Measurements from ENCODE around the gene DYNLT2B.
A peak's percentile ranks its signal among the peaks of the same experiment; 100 is the strongest.
"Not testable (repeated sequence)": the region's sequence is repeated elsewhere in the genome, so short reads cannot be mapped to it uniquely, and the experiment has no call there.

Gene DYNLT2B

GRCh38 chr3:196317687-196318467 is at the start of gene DYNLT2B:
Gene DYNLT2B, minus strand, starts transcription at chr3:196318240. Its CDS starts 88 bp downstream, at chr3:196318152.
- TF ChIP-seq ZFX (IDR thresholded peaks at IDR 0.05) (peak; percentile 96), CTCF (conservative IDR thresholded peaks at IDR 0.05) (no peak)
- H3K27ac ChIP-seq: peak within 1 kb of the TSS; percentile 82

GRCh38 chr3:196365736-196366135 is 47.7 kb upstream of the DYNLT2B start:
- no peak for TF ChIP-seq ZFX (IDR thresholded peaks at IDR 0.05)
- no peak for TF ChIP-seq CTCF (conservative IDR thresholded peaks at IDR 0.05)
- H3K27ac ChIP-seq: no peak overlapping the region

- TF ChIP-seq CTCF (conservative IDR thresholded peaks at IDR 0.05) (no peak), ZFX (IDR thresholded peaks at IDR 0.05) (no peak)
- H3K27ac ChIP-seq: no peak overlapping the region
Measured at GRCh38 chr3:196360586-196360985, 42.5 kb upstream of the DYNLT2B start.

GRCh38 chr3:196358540-196358939 is 40.5 kb upstream of the DYNLT2B start:
- not testable (repeated sequence) for H3K27ac ChIP-seq

- no peak overlapping the region for H3K27ac ChIP-seq
- no peak for TF ChIP-seq CTCF (conservative IDR thresholded peaks at IDR 0.05)
- no peak for TF ChIP-seq ZFX (IDR thresholded peaks at IDR 0.05)
Measured at GRCh38 chr3:196357905-196358304, 39.9 kb upstream of the DYNLT2B start.

- no peak overlapping the region for H3K27ac ChIP-seq
- TF ChIP-seq ZFX (IDR thresholded peaks at IDR 0.05): no peak
- no peak for TF ChIP-seq CTCF (conservative IDR thresholded peaks at IDR 0.05)
Measured at GRCh38 chr3:196356556-196356955, 38.5 kb upstream of the DYNLT2B start.

GRCh38 chr3:196355668-196356067 is 37.6 kb upstream of the DYNLT2B start:
- no peak overlapping the region for H3K27ac ChIP-seq
- no peak for TF ChIP-seq ZFX (IDR thresholded peaks at IDR 0.05)

GRCh38 chr3:196354132-196354531 is 36.1 kb upstream of the DYNLT2B start:
- no peak for TF ChIP-seq ZFX (IDR thresholded peaks at IDR 0.05)
- TF ChIP-seq CTCF (conservative IDR thresholded peaks at IDR 0.05): no peak
- H3K27ac ChIP-seq: no peak overlapping the region

Measured in C4-2B (cell line).